Spleen (tissue), 7 donors: ENCODE measurements around the gene NRCAM.

Experiments
- CTCF ChIP-seq, 11 experiments: fragments of 200-600 bp in 7 of 11; fragments of 450-650 bp in 4 of 11; sonication (generic) in 4 of 11; IDR thresholded peaks in 8 of 11; conservative IDR thresholded peaks in 3 of 11; 1 replicate in 7 of 11; 2 replicates in 4 of 11; pipeline versions ENCODE4 v1.4.0 to v1.8.0; 2016 to 2021; ENCODE audit warnings: antibody characterized with exemption in 11 of 11, inconsistent platforms in 4 of 11, mild to moderate bottlenecking in 1 of 11
- POLR2AphosphoS5 ChIP-seq, 3 donors: sonication (generic); formaldehyde crosslinking; IDR thresholded peaks; one replicate each; pipeline ENCODE4 v1.5.1; 2017; ENCODE audit warnings: antibody characterized with exemption in 3 of 3
- donor health status: DM: no; HTN: no; CAD: no; lungs with moderate emphysema.
- donor health status: DM: no; HTN: no; CAD: no.
- donor health status: DM: no; HTN: no; CAD: no.

DNA sequence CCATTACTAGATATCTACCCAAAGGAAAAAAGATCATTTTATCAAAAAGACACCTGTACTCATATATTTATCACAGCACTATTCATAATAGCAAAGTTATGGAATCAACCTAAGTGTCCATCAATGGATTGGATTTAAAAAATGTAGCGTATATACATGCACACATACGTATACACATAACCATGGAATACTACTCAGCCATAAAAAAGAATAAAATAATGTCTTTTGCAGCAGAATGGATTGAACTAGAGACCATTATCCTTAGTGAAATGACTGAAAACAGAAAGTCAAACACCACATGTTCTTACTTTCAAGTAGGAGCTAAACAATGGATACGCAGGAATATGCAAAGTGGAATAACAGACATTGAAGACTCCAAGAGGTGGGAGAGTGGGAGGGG lies 168.4 kb downstream of the NRCAM start:
- TF ChIP-seq POLR2AphosphoS5 (IDR thresholded peaks at IDR 0.05) (no peak), CTCF (IDR thresholded peaks at IDR 0.05 in 8 of 11, conservative IDR thresholded peaks at IDR 0.05 in 3 of 11) (no peak)
